Common myeloid progenitor, CD34-positive (primary cell): ENCODE results near the gene CCDC181.

Experiments
- CTCF ChIA-PET: fragments of 350-600 bp; sonication (Branson Sonifier 250); formaldehyde crosslinking; loops from one replicate; lab custom pipeline; 2021; ENCODE audit warnings: antibody characterized with exemption; lab: Charles Lee
- POLR2A ChIA-PET: fragments of 350-600 bp; sonication (Branson Sonifier 250); formaldehyde crosslinking; loops from one replicate; lab custom pipeline; 2021; ENCODE audit warnings: antibody characterized with exemption; lab: Charles Lee
- DNase-seq, 3 donors: peaks; one replicate each; pipeline versions ENCODE4 v3.0.0 to v3.0.0-alpha.2; 2013
- H3K27ac ChIP-seq, 2 experiments: 1 replicate in 1 of 2; 2 replicates in 1 of 2; pipeline ENCODE4 v1.7.0; 2013; ENCODE audit warnings: inconsistent platforms in 2 of 2, low read length in 2 of 2, mild to moderate bottlenecking in 2 of 2, low read depth in 1 of 2, moderate library complexity in 1 of 2; ENCODE audit not compliant: severe bottlenecking in 2 of 2, insufficient read depth in 1 of 2, poor library complexity in 1 of 2
- H3K27me3 ChIP-seq, 5 experiments: replicated peaks in 2 of 5; 1 replicate in 3 of 5; 2 replicates in 2 of 5; pipeline versions ENCODE4 v1.6.1 to v1.7.0; 2013; ENCODE audit warnings: low read length in 4 of 5, mild to moderate bottlenecking in 2 of 5, moderate library complexity in 2 of 5, inconsistent platforms in 1 of 5; ENCODE audit not compliant: insufficient read depth in 5 of 5, control insufficient read depth in 4 of 5
- H3K36me3 ChIP-seq, 4 experiments: 1 replicate in 2 of 4; 2 replicates in 2 of 4; pipeline versions ENCODE4 v1.6.1 to v1.7.0; 2013; ENCODE audit warnings: low read length in 3 of 4, control low read depth in 1 of 4, mild to moderate bottlenecking in 1 of 4; ENCODE audit not compliant: control insufficient read depth in 4 of 4, insufficient read depth in 4 of 4
- H3K4me1 ChIP-seq, 4 experiments: 1 replicate in 3 of 4; 2 replicates in 1 of 4; pipeline versions ENCODE4 v1.6.1 to v1.7.1; 2013; ENCODE audit warnings: low read length in 3 of 4, mild to moderate bottlenecking in 3 of 4, control low read depth in 1 of 4, inconsistent platforms in 1 of 4, moderate library complexity in 1 of 4; ENCODE audit not compliant: control insufficient read depth in 4 of 4, insufficient read depth in 4 of 4; ENCODE audit errors: control extremely low read depth in 1 of 4
- H3K4me3 ChIP-seq, 7 experiments: 1 replicate in 4 of 7; 2 replicates in 3 of 7; pipeline versions ENCODE4 v1.5.1 to v1.7.0; 2013; ENCODE audit warnings: mild to moderate bottlenecking in 7 of 7, low read length in 6 of 7, moderate library complexity in 6 of 7, inconsistent platforms in 2 of 7, low read depth in 2 of 7, control low read depth in 1 of 7; ENCODE audit not compliant: insufficient read depth in 4 of 7, control insufficient read depth in 1 of 7; ENCODE audit errors: extremely low read depth in 1 of 7
- H3K9me3 ChIP-seq, 5 experiments: 1 replicate in 4 of 5; 2 replicates in 1 of 5; pipeline versions ENCODE4 v1.6.1 to v1.7.1; 2013; ENCODE audit warnings: low read length in 4 of 5, mild to moderate bottlenecking in 2 of 5, inconsistent platforms in 1 of 5, low read depth in 1 of 5, moderate library complexity in 1 of 5; ENCODE audit not compliant: control insufficient read depth in 4 of 5, insufficient read depth in 2 of 5; ENCODE audit errors: control extremely low read depth in 1 of 5
- WGBS: methylation state at CpG from one replicate; pipeline ENCODE4 v1.1.5; 2013; ENCODE audit not compliant: insufficient coverage; 5-methylcytosine and 5-hydroxymethylcytosine counted together

The CCDC181 gene

GRCh38 chr1:169466259-169467230, 39.3 kb upstream of the CCDC181 start:
- ChIA-PET CTCF (interaction anchor here (0.7 to 4.3 kb wide), 12 partner anchors 16 to 1281 kb away, joined by 3 to 42 read pairs (median 4); no protein-coding TSS in a partner anchor), POLR2A (interaction anchor here (0.6 kb wide), 1 partner anchor 1741 kb away, joined by 4 read pairs; no protein-coding TSS in a partner anchor)
- peak; percentile 56 to 68 (median 64) for DNase-seq
- Histone ChIP-seq H3K4me3 (no peak overlapping the region), H3K27me3 (no peaks in the 10 kb centered on the region), H3K9me3 (no peaks in the 10 kb centered on the region), H3K36me3 (peaks cover 4 to 30% (median 11%) of the 10 kb centered on the region in 4 experiments), H3K4me1 (peaks cover 0 to 20% (median 2%) of the 10 kb centered on the region in 4 experiments), H3K27ac (no peak overlapping the region)
- WGBS: 11% methylated on average over 1 of the region's 8 CpGs

GRCh38 chr1:169465281-169465680, 38.0 kb upstream of the CCDC181 start:
- Histone ChIP-seq H3K4me1 (peaks cover 0 to 28% (median 2%) of the 10 kb centered on the region in 4 experiments), H3K27me3 (no peaks in the 10 kb centered on the region), H3K4me3 (no peak overlapping the region), H3K9me3 (peaks cover 0 to under 1% (median 0%) of the 10 kb centered on the region in 5 experiments), H3K36me3 (peaks cover 4 to 30% (median 11%) of the 10 kb centered on the region in 4 experiments), H3K27ac (no peak overlapping the region)
- DNase-seq: peak; percentile 42 to 92 (median 84)
- ChIA-PET CTCF (interaction anchor here (1.0 to 4.3 kb wide), 6 partner anchors 18 to 1280 kb away, joined by 3 to 42 read pairs (median 4); no protein-coding TSS in a partner anchor), POLR2A (no interaction called here)

GRCh38 chr1:169462385-169462784, 35.1 kb upstream of the CCDC181 start:
- H3K36me3 ChIP-seq: peaks cover 0 to 9% (median 4%) of the 10 kb centered on the region in 4 experiments
- peaks cover 0 to 7% (median under 1%) of the 10 kb centered on the region in 5 experiments for H3K9me3 ChIP-seq
- no peak overlapping the region for H3K4me3 ChIP-seq
- H3K27me3 ChIP-seq: no peaks in the 10 kb centered on the region
- POLR2A ChIA-PET: no interaction called here
- peaks cover 0 to 34% (median 7%) of the 10 kb centered on the region in 4 experiments for H3K4me1 ChIP-seq
- CTCF ChIA-PET: interaction anchor here (1.7 kb wide), 1 partner anchor 343 kb away, joined by 4 read pairs; no protein-coding TSS in a partner anchor
- H3K27ac ChIP-seq: no peak overlapping the region
- no peak for DNase-seq
- 96% methylated on average over 4 of the region's 5 CpGs for WGBS

- DNase-seq: no peak
- Histone ChIP-seq H3K4me1 (peaks cover 0 to 30% (median 7%) of the 10 kb centered on the region in 4 experiments), H3K36me3 (peaks cover 0 to 4% (median 1%) of the 10 kb centered on the region in 4 experiments), H3K27ac (no peak overlapping the region), H3K27me3 (no peaks in the 10 kb centered on the region), H3K4me3 (no peak overlapping the region), H3K9me3 (peaks cover 0 to 16% (median 4%) of the 10 kb centered on the region in 5 experiments)
- POLR2A ChIA-PET: no interaction called here
- 90% methylated on average over 2 of the region's 4 CpGs for WGBS
- CTCF ChIA-PET: interaction anchor here (1.0 to 1.7 kb wide), 4 partner anchors 10 to 344 kb away, joined by 3 to 4 read pairs (median 4); no protein-coding TSS in a partner anchor
These were observed 34.2 kb upstream of the CCDC181 start for GRCh38 chr1:169461390-169462000.

- DNase-seq: peak; percentile 61 to 87 (median 72)
- 12% methylated on average over 33 of the region's 35 CpGs for whole genome bisulfite sequencing
- H3K27me3 ChIP-seq: no peaks in the 10 kb centered on the region
- peak overlapping the region in 1 of 2 experiments; percentile 8 for H3K27ac ChIP-seq
- ChIA-PET POLR2A (no interaction called here), CTCF (interaction anchor here (1.0 to 1.2 kb wide), 2 partner anchors 9 to 253 kb away, joined by 3 read pairs; no protein-coding TSS in a partner anchor)
- H3K9me3 ChIP-seq: peaks cover 0 to 23% (median 5%) of the 10 kb centered on the region in 5 experiments
- peak overlapping the region in 5 of 7 experiments; percentile 31 to 78 (median 71) for H3K4me3 ChIP-seq
- peaks cover 0 to under 1% (median 0%) of the 10 kb centered on the region in 4 experiments for H3K36me3 ChIP-seq
- H3K4me1 ChIP-seq: peaks cover 0 to 21% (median 4%) of the 10 kb centered on the region in 4 experiments
These were observed 33.0 kb upstream of the CCDC181 start for GRCh38 chr1:169460191-169460833.

- CTCF ChIA-PET: no interaction called here
- peaks cover 0 to 23% (median 5%) of the 10 kb centered on the region in 5 experiments for H3K9me3 ChIP-seq
- peaks cover 0 to 14% (median 4%) of the 10 kb centered on the region in 4 experiments for H3K4me1 ChIP-seq
- no peak overlapping the region for H3K4me3 ChIP-seq
- no peaks in the 10 kb centered on the region for H3K36me3 ChIP-seq
- POLR2A ChIA-PET: no interaction called here
- DNase-seq: peak in 1 of 3 donors; percentile 19
- no CpG with 5 or more reads among the region's 1 CpG for WGBS
- H3K27ac ChIP-seq: no peak overlapping the region
- H3K27me3 ChIP-seq: no peaks in the 10 kb centered on the region
These were observed 30.2 kb upstream of the CCDC181 start for GRCh38 chr1:169457443-169457842.
